Neural progenitor cell (in vitro differentiated cells): ENCODE measurements around the gene SCFD2. TPM values are rescaled to one million over a fixed set of nuclear protein-coding genes. Genes with fewer than 3 reads are reported as not detected.

Experiments used
- DNase-seq: peaks from one replicate; pipeline ENCODE4 v3.0.0-alpha.2; 2016; ENCODE audit warnings: low spot score
- H2AFZ ChIP-seq: fragments of 200-600 bp; sonication (generic); replicated peaks from 2 replicates; pipeline ENCODE4 v1.6.1; 2016; ENCODE audit warnings: antibody characterized with exemption
- H3F3A ChIP-seq: fragments of 200-600 bp; sonication (generic); 2 replicates; pipeline ENCODE4 v1.6.1; 2016; ENCODE audit warnings: antibody characterized with exemption, low read depth
- H3K27ac ChIP-seq: fragments of 200-600 bp; sonication (generic); 2 replicates; pipeline ENCODE4 v1.5.1; 2016; ENCODE audit warnings: mild to moderate bottlenecking
- H3K27me3 ChIP-seq: fragments of 200-600 bp; sonication (generic); 2 replicates; pipeline ENCODE4 v1.6.1; 2016; ENCODE audit warnings: mild to moderate bottlenecking, moderate library complexity
- H3K36me3 ChIP-seq: fragments of 200-600 bp; sonication (generic); 2 replicates; pipeline ENCODE4 v1.5.1; 2016
- H3K4me1 ChIP-seq: fragments of 200-600 bp; sonication (generic); 2 replicates; pipeline ENCODE4 v1.6.1; 2016; ENCODE audit warnings: mixed run types
- H3K4me2 ChIP-seq: fragments of 200-600 bp; sonication (generic); 2 replicates; pipeline ENCODE4 v1.6.1; 2016
- H3K4me3 ChIP-seq: fragments of 200-600 bp; sonication (generic); 2 replicates; pipeline ENCODE4 v1.5.1; 2016
- H3K79me2 ChIP-seq: fragments of 200-600 bp; sonication (generic); 2 replicates; pipeline ENCODE4 v1.6.1; 2016; ENCODE audit warnings: low read depth
- H3K9ac ChIP-seq: fragments of 200-600 bp; sonication (generic); 2 replicates; pipeline ENCODE4 v1.6.1; 2016
- H3K9me3 ChIP-seq: fragments of 200-600 bp; sonication (generic); 2 replicates; pipeline ENCODE4 v1.5.1; 2016; ENCODE audit warnings: low read depth
- H4K20me1 ChIP-seq: fragments of 200-600 bp; sonication (generic); 2 replicates; pipeline ENCODE4 v1.6.1; 2016; ENCODE audit warnings: low read depth
- H3K27ac Mint-ChIP-seq: 3 replicates; pipeline ENCODE4 v1.8.0; 2021; ENCODE audit warnings: mixed read lengths
- H3K27me3 Mint-ChIP-seq: 2 replicates; pipeline ENCODE4 v1.8.0; 2022; ENCODE audit warnings: low read depth, mild to moderate bottlenecking, inconsistent platforms, moderate library complexity, mixed read lengths; ENCODE audit not compliant: insufficient read depth
- H3K36me3 Mint-ChIP-seq: 3 replicates; pipeline ENCODE4 v1.8.0; 2021; ENCODE audit warnings: mixed read lengths
- H3K4me1 Mint-ChIP-seq: 3 replicates; pipeline ENCODE4 v1.8.0; 2021; ENCODE audit warnings: mixed read lengths
- H3K4me3 Mint-ChIP-seq: 3 replicates; pipeline ENCODE4 v1.8.0; 2021; ENCODE audit warnings: mild to moderate bottlenecking, moderate library complexity, mixed read lengths
- H3K9me3 Mint-ChIP-seq: 3 replicates; pipeline ENCODE4 v1.8.0; 2020; ENCODE audit warnings: mixed read lengths
- EZH2 ChIP-seq: fragments of 200-600 bp; sonication (generic); IDR thresholded peaks from 2 replicates; pipeline ENCODE4 v1.6.1; 2017; ENCODE audit warnings: antibody characterized with exemption, mild to moderate bottlenecking, moderate library complexity
- EZH2phosphoT487 ChIP-seq: fragments of 200-600 bp; sonication (generic); IDR thresholded peaks from 2 replicates; pipeline ENCODE4 v1.6.1; 2017; ENCODE audit warnings: antibody characterized with exemption
- total RNA-seq: library from RNA; depleted of rRNA; stranded (reverse); fragments of >200 nt; gene quantifications from 2 replicates; pipeline ENCODE4 v1.2.3, GENCODE V29; 2015; ENCODE audit warnings: low replicate concordance
- TF ChIP-seq, protein P1 (sequence below): fragments of 200-600 bp; sonication (generic); IDR thresholded peaks from 2 replicates; pipeline ENCODE4 v1.5.1; 2017; ENCODE audit warnings: antibody characterized with exemption, mild to moderate bottlenecking

Gene SCFD2
- total RNA-seq, 1 donor from 2014 or later = 4.8 TPM

DNA sequence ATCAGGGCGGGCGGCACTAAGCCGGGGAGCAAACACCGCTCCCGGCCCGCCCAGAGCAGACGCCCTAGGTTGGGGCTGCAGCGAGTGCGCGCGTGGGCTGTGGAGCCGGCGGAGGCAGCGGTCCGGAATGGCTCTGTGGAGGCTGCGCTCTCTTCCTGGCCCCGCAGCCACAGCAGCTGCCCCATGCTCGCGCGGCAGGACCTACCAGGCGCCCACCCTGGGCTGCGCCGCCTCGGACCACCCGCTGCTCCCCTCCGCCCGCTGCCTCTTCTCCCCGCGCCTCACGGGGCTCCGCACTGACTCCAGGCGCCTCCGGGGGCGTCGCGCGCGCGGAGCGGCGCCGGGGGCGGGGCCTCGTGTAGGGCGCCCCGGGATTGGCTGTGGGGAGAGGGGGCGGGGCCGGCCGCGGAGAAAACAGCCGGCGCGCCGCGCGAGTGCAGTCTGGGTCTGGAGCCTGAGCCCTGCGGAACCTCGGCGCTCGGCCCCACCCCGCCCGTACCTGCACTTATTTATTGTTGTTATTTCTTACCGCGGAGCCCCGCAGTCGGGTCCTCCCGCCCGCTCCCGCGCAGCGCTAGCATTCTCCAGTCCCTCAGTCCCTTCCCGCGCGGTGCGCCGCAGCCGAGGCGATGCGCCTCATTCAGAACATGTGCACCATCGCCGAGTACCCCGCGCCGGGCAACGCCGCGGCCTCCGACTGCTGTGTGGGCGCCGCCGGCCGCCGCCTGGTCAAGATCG lies 503.8 kb downstream of the SCFD2 start, which contains the start of gene RASL11B:
TSS of gene RASL11B (plus strand) at position 439 of the 738 bp plus-strand sequence. CDS start at position 630, 191 bp downstream.
- Mint-ChIP-seq H3K27ac (peak within 1 kb of the TSS; percentile 42), H3K27me3 (peaks cover 14% of the 10 kb centered on the region), H3K9me3 (peaks cover 18% of the 10 kb centered on the region), H3K4me3 (peak within 1 kb of the TSS; percentile 87), H3K4me1 (peaks cover 39% of the 10 kb centered on the region), H3K36me3 (peaks cover 28% of the 10 kb centered on the region)
- Histone ChIP-seq H4K20me1 (peaks cover 7% of the 10 kb centered on the region), H3K9me3 (no peaks in the 10 kb centered on the region), H3K9ac (no peak within 1 kb of the TSS), H3K27ac (no peak within 1 kb of the TSS), H2AFZ (peak within 1 kb of the TSS; percentile 95), H3K79me2 (peaks cover 8% of the 10 kb centered on the region), H3K36me3 (no peaks in the 10 kb centered on the region), H3K4me1 (peaks cover 11% of the 10 kb centered on the region), H3F3A (peaks cover 9% of the 10 kb centered on the region), H3K27me3 (peaks cover 30% of the 10 kb centered on the region), H3K4me2 (peak within 1 kb of the TSS; percentile 86), H3K4me3 (peak within 1 kb of the TSS; percentile 53)
- peak; percentile 92 for DNase-seq
- no peak for TF ChIP-seq EZH2
- TF ChIP-seq, protein P1, sequence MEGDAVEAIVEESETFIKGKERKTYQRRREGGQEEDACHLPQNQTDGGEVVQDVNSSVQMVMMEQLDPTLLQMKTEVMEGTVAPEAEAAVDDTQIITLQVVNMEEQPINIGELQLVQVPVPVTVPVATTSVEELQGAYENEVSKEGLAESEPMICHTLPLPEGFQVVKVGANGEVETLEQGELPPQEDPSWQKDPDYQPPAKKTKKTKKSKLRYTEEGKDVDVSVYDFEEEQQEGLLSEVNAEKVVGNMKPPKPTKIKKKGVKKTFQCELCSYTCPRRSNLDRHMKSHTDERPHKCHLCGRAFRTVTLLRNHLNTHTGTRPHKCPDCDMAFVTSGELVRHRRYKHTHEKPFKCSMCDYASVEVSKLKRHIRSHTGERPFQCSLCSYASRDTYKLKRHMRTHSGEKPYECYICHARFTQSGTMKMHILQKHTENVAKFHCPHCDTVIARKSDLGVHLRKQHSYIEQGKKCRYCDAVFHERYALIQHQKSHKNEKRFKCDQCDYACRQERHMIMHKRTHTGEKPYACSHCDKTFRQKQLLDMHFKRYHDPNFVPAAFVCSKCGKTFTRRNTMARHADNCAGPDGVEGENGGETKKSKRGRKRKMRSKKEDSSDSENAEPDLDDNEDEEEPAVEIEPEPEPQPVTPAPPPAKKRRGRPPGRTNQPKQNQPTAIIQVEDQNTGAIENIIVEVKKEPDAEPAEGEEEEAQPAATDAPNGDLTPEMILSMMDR = peak; percentile 32

DNA sequence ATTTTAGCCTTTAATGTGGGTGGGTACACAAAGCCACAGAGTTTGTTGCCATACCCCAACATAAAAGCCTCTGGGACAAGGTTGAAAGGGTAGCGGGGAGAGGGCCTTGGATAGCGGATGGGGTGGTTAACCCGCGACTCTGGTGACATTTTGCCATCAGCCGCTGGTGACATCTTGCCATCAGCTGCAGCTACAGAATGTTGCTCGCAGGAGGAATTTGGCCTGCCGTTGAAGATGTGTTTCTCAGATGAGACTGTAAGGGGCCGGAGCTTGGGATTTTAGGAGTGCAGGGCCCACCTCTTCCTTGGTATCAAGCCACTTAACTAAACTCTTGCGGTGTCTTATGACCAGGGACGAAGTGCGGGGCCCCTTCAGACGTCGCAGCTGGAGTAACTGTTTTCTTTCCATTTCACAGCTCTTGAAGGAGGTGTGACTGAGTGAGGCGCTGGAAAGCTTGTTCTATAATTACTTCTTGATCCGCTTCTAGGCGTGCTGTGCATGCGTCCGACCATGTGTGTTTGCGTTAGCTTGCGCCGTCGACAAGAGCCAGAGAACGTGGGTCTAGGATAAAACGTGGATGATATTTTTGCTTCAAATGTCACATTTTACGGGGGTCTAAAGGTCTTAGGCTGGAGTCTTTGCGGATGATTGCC lies 504.6 kb downstream of the SCFD2 start:
- no peaks in the 10 kb centered on the region for H3K9me3 ChIP-seq
- peak overlapping the region; percentile 53 for H3K4me3 ChIP-seq
- H3K4me2 ChIP-seq = peak overlapping the region; percentile 86
- H3K4me1 Mint-ChIP-seq = peaks cover 40% of the 10 kb centered on the region
- H3K36me3 ChIP-seq = no peaks in the 10 kb centered on the region
- H3K27me3 Mint-ChIP-seq = peaks cover 12% of the 10 kb centered on the region
- H3K36me3 Mint-ChIP-seq = peaks cover 26% of the 10 kb centered on the region
- peaks cover 9% of the 10 kb centered on the region for H3F3A ChIP-seq
- no peak overlapping the region for H3K27ac ChIP-seq
- H3K4me3 Mint-ChIP-seq = peak overlapping the region; percentile 87
- DNase-seq = peak; percentile 41
- no peak overlapping the region for H3K9ac ChIP-seq
- peak overlapping the region; percentile 82 for H2AFZ ChIP-seq
- peaks cover 8% of the 10 kb centered on the region for H3K79me2 ChIP-seq
- peaks cover 7% of the 10 kb centered on the region for H4K20me1 ChIP-seq
- peaks cover 30% of the 10 kb centered on the region for H3K27me3 ChIP-seq
- TF ChIP-seq, protein P1 = no peak
- no peak for TF ChIP-seq EZH2
- TF ChIP-seq EZH2phosphoT487 = no peak
- peaks cover 11% of the 10 kb centered on the region for H3K4me1 ChIP-seq
- peaks cover 21% of the 10 kb centered on the region for H3K9me3 Mint-ChIP-seq
- H3K27ac Mint-ChIP-seq = no peak overlapping the region

DNA sequence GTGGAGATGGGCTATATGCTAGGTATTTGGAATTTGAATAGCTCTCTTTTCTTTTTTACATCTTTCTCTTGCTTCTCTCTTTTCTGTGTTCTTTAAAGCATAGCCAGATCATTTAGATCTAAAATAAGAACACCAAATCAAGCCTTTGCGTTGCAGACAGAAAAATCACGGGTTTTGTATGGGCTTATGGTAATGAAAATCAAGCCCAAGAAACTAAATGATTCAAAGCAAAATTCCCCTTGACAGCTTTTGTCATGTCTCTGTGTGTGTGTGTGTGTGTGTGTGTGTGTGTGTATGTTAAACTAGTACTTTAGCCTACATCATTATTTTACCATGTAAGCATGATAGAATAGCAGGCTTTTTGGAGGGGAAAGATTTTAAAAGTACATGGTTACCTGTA lies 505.5 kb downstream of the SCFD2 start:
- H3K4me3 Mint-ChIP-seq = no peak overlapping the region
- peaks cover 11% of the 10 kb centered on the region for H3K4me1 ChIP-seq
- H3K36me3 ChIP-seq = no peaks in the 10 kb centered on the region
- peaks cover 16% of the 10 kb centered on the region for H3K36me3 Mint-ChIP-seq
- TF ChIP-seq, protein P1 = no peak
- TF ChIP-seq EZH2 (no peak), EZH2phosphoT487 (no peak)
- peaks cover 9% of the 10 kb centered on the region for H3F3A ChIP-seq
- no peak overlapping the region for H3K4me2 ChIP-seq
- peaks cover 7% of the 10 kb centered on the region for H4K20me1 ChIP-seq
- no peak overlapping the region for H3K9ac ChIP-seq
- H3K27me3 Mint-ChIP-seq = peaks cover 12% of the 10 kb centered on the region
- peaks cover 30% of the 10 kb centered on the region for H3K27me3 ChIP-seq
- peaks cover 44% of the 10 kb centered on the region for H3K4me1 Mint-ChIP-seq
- no peak overlapping the region for H3K27ac Mint-ChIP-seq
- no peak overlapping the region for H3K27ac ChIP-seq
- peaks cover 8% of the 10 kb centered on the region for H3K79me2 ChIP-seq
- no peak overlapping the region for H3K4me3 ChIP-seq
- no peak overlapping the region for H2AFZ ChIP-seq
- peaks cover 21% of the 10 kb centered on the region for H3K9me3 Mint-ChIP-seq
- no peaks in the 10 kb centered on the region for H3K9me3 ChIP-seq
- no peak for DNase-seq
